BJ (cell line): ENCODE results near the gene IQCE. TPM values are rescaled to one million over a fixed set of nuclear protein-coding genes. Genes with fewer than 3 reads are reported as not detected.

ENCODE experiments used
- CTCF ChIA-PET: fragments of 350-600 bp; formaldehyde crosslinking; extraction: SDS; loops from one replicate; lab custom pipeline; 2021; ENCODE audit warnings: antibody characterized with exemption, inconsistent platforms; lab: Yijun Ruan, JAX
- POLR2A ChIA-PET: fragments of 300-600 bp; sonication (Branson Sonifier 250); formaldehyde crosslinking; extraction: SDS; loops from one replicate; lab custom pipeline; 2021; ENCODE audit warnings: antibody characterized with exemption; lab: Charles Lee
- DNase-seq: peaks from one replicate; pipeline ENCODE4 v3.0.0-alpha.2; 2011; ENCODE audit warnings: low read depth
- H3K27me3 ChIP-seq: 2 replicates; pipeline ENCODE4 v1.6.0; 2011; ENCODE audit warnings: low read length; ENCODE audit not compliant: control insufficient read depth, insufficient read depth
- H3K36me3 ChIP-seq: 2 replicates; pipeline ENCODE4 v1.5.1; 2011; ENCODE audit warnings: low read length; ENCODE audit not compliant: control insufficient read depth, insufficient read depth
- H3K4me3 ChIP-seq: 2 replicates; pipeline ENCODE4 v1.5.1; 2011; ENCODE audit warnings: low read depth, mild to moderate bottlenecking, control low read depth, low read length
- CTCF ChIP-seq: IDR thresholded peaks from 2 replicates; pipeline ENCODE4 v1.5.1; 2011; ENCODE audit warnings: low read depth, mild to moderate bottlenecking, control low read depth, inconsistent platforms, low read length, moderate library complexity; ENCODE audit not compliant: insufficient read depth
- polyA plus RNA-seq: library from polyadenylated mRNA; depleted of rRNA; stranded (reverse); fragments of >200 nt; gene quantifications from 2 replicates; pipeline ENCODE4 v1.2.3, GENCODE V29; 2011

IQCE gene
- polyA plus RNA-seq, 1 experiment = 9.9 TPM

GRCh38 chr7:2511769-2512168 is 47.0 kb upstream of the IQCE start:
- POLR2A ChIA-PET = no interaction called here
- no peak for DNase-seq
- Histone ChIP-seq H3K36me3 (no peaks in the 10 kb centered on the region), H3K4me3 (no peak overlapping the region), H3K27me3 (no peaks in the 10 kb centered on the region)
- TF ChIP-seq CTCF = no peak
- CTCF ChIA-PET = no interaction called here

- CTCF ChIA-PET = no interaction called here
- TF ChIP-seq CTCF = no peak
- H3K36me3 ChIP-seq = no peaks in the 10 kb centered on the region
- no peak overlapping the region for H3K4me3 ChIP-seq
- DNase-seq = no peak
- no peaks in the 10 kb centered on the region for H3K27me3 ChIP-seq
- POLR2A ChIA-PET = no interaction called here
Observed at GRCh38 chr7:2512179-2512661, 46.6 kb upstream of the IQCE start.

- TF ChIP-seq CTCF = no peak
- ChIA-PET CTCF (no interaction called here), POLR2A (no interaction called here)
- DNase-seq = no peak
- Histone ChIP-seq H3K27me3 (no peaks in the 10 kb centered on the region), H3K4me3 (no peak overlapping the region), H3K36me3 (no peaks in the 10 kb centered on the region)
Observed at GRCh38 chr7:2512713-2513112, 46.1 kb upstream of the IQCE start.

GRCh38 chr7:2513702-2514101 is 45.1 kb upstream of the IQCE start:
- no peak for DNase-seq
- CTCF ChIA-PET = no interaction called here
- no peak for TF ChIP-seq CTCF
- Histone ChIP-seq H3K4me3 (no peak overlapping the region), H3K36me3 (no peaks in the 10 kb centered on the region), H3K27me3 (no peaks in the 10 kb centered on the region)
- POLR2A ChIA-PET = no interaction called here

GRCh38 chr7:2514473-2515423 is 44.0 kb upstream of the IQCE start:
- DNase-seq = no peak
- POLR2A ChIA-PET = no interaction called here
- CTCF ChIA-PET = interaction anchor here (0.6 kb wide), 1 partner anchor 117 kb away, joined by 3 read pairs; no protein-coding TSS in a partner anchor
- Histone ChIP-seq H3K4me3 (no peak overlapping the region), H3K27me3 (no peaks in the 10 kb centered on the region), H3K36me3 (no peaks in the 10 kb centered on the region)
- no peak for TF ChIP-seq CTCF
